GM12891 (cell line): ENCODE results near the gene MGP.

Source experiments
- DNase-seq: peaks from one replicate; pipeline ENCODE4 v3.0.0; 2011; ENCODE audit warnings: low spot score; ENCODE audit not compliant: insufficient read length
- FAIRE-seq: peaks from 2 replicates; lab custom pipeline; 2011; peaks lifted over from hg19 to GRCh38; lab: Jason Lieb, UNC
- PAX5 ChIP-seq: IDR thresholded peaks from 2 replicates; pipeline ENCODE4 v1.6.1; 2011; ENCODE audit warnings: low read length, moderate library complexity, mild to moderate bottlenecking; ENCODE audit not compliant: insufficient read depth, severe bottlenecking
- POLR2A ChIP-seq: IDR thresholded peaks from 2 replicates; pipeline ENCODE4 v1.6.1; 2011; ENCODE audit warnings: low read depth, low read length, control low read depth
- POLR2AphosphoS5 ChIP-seq: IDR thresholded peaks from 2 replicates; pipeline ENCODE4 v1.6.1; 2011; ENCODE audit warnings: low read depth, low read length, control low read depth
- POU2F2 ChIP-seq: IDR thresholded peaks from 2 replicates; pipeline ENCODE4 v1.6.1; 2011; ENCODE audit warnings: low read depth, mild to moderate bottlenecking, control low read depth, low read length, moderate library complexity
- SPI1 ChIP-seq: IDR thresholded peaks from 2 replicates; pipeline ENCODE4 v1.6.1; 2011; ENCODE audit warnings: low read depth, low read length, control low read depth
- TAF1 ChIP-seq: IDR thresholded peaks from 2 replicates; pipeline ENCODE4 v1.6.1; 2011; ENCODE audit warnings: low read depth, low read length, control low read depth

The MGP gene

DNA sequence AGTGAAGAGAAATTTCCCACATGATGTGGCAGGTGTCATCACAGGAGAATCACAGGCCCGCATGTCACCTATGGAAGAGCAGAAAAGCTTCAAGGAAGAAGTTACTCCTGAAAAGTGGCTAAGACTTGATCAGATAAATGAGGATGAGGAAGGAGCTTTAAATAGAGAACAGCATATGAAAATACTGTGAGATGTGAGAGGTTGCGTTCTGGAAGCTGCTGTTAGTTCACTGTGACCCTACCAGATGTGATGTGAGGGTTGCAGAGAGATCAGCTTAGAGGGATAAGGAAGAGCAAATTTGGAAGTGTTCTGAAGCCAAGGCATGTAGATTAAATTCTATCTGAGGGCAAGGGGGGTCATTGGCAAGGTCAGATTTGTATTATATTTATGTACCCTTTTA lies 35.6 kb upstream of the MGP start:
- DNase-seq: no peak
- no peak for FAIRE-seq
- TF ChIP-seq TAF1: no peak
- TF ChIP-seq PAX5: no peak
- TF ChIP-seq POLR2AphosphoS5: no peak
- TF ChIP-seq SPI1: no peak
- TF ChIP-seq POLR2A: no peak
- TF ChIP-seq POU2F2: no peak

DNA sequence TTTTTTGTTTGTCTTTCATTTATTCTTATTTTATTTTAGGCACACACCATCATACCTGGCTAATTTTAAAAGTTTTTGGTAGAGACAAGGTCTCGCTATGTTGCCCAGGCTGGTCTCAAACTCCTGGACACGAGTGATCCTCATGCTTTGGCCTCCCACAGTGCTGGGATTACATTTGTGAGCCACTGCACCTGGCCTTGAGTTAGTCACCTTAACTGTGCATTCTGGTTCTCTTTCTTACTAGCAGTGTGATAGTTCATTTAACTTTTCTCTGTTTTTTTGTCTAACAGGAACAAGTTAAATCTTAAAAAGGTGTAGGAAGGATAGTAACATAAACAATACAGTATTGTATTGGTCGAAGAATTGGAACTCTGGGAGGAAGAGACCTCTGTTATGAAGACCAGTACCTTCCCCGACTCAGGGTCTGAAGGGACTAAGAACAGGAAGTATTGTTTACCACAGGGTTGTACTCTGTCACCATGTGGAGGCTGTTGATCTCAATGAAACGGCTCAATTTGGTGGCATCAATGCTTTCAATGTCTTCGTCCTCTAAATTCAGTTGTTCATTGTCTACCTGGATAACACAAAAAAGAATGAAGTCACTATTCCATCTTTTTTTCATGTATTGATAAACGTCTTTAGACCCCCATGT lies 34.9 kb upstream of the MGP start:
- no peak for TF ChIP-seq PAX5
- no peak for TF ChIP-seq SPI1
- no peak for TF ChIP-seq TAF1
- TF ChIP-seq POU2F2: no peak
- no peak for TF ChIP-seq POLR2AphosphoS5
- TF ChIP-seq POLR2A: no peak
- DNase-seq (no peak), FAIRE-seq (peak; percentile 63)

DNA sequence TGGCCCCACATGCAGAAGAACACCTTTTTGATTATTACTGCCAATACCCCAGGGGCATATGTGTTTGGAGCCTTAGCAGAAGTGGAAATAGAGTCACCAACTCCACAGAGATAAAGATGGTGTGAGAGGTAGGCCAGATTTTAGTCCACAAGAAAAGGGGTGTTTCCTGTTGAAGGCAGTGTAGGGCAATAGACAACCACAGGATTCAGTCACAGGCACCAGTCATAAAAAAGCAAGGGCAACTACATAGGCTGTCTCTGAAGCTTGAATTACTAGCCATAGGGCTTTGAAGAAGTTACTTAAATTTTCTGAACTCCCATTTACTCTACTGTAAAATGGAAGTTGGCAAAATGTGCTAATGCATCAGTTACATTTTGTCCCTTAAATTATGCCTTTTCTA lies 33.8 kb upstream of the MGP start:
- FAIRE-seq (no peak), DNase-seq (no peak)
- TF ChIP-seq POLR2A (no peak), TAF1 (no peak), PAX5 (no peak), SPI1 (no peak), POLR2AphosphoS5 (no peak), POU2F2 (no peak)

DNA sequence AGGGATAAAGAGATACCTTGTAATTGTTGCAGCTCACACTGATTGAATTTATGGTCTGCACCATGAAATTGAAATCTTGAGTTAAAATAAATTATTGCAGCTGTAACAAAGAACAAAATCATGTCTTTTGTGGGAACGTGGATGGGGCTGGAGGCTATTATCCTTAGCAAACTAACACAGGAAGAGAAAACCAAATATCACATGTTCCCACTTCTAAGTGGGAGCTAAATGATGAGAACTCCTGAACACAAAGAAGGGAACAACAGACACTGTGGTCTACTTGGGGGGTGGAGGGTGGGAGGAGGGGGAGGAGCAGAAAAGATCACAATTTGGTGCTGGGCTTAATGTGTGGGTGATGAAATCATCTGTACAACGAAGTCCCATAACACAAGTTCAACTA lies 30.1 kb upstream of the MGP start:
- TF ChIP-seq PAX5 (no peak), POU2F2 (no peak), POLR2AphosphoS5 (no peak), SPI1 (no peak), POLR2A (no peak), TAF1 (no peak)
- no peak for DNase-seq
- FAIRE-seq: no peak

DNA sequence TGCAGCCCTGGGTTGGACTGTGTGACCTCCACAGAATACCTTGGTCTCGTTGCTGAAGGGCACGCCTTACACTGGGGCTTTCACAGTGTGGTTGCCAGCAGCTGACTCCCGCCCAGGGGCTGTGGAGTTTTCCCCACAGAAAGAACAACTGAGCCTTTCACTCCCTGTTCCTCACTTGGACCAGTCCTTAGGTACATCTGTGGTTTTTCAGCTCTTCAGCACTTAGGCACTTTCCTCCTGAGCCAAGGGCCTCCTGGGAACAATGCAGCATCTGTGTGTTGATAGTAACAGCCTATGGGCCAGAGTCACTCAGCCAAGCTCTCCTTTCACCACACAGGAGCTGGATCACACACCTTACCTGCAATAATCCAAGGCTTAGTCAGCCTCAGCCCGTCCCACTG lies 27.7 kb upstream of the MGP start:
- TF ChIP-seq TAF1: no peak
- no peak for TF ChIP-seq PAX5
- TF ChIP-seq POU2F2: no peak
- TF ChIP-seq SPI1: no peak
- no peak for TF ChIP-seq POLR2A
- DNase-seq (no peak), FAIRE-seq (no peak)

DNA sequence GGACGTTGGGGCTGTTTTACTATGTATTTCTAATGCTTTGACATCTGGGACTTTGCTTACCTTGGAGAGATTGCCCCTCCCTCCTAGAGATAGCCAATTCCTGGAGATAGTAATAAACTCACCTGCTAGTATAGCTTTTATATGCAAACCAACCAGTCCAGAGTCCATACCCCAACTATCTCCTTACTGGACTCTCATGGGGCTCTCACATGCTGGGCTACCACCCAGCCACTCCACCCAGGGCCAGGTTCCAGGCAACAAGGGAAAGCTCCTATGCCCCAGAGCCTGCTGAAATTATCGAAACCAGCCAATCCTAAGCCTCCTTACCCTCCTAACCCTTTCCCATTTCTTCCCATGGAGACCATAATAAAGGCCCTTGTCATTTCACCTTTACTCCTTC lies 25.5 kb upstream of the MGP start:
- TF ChIP-seq POU2F2: no peak
- no peak for TF ChIP-seq POLR2AphosphoS5
- TF ChIP-seq POLR2A: no peak
- TF ChIP-seq TAF1: no peak
- TF ChIP-seq PAX5: no peak
- TF ChIP-seq SPI1: no peak
- no peak for FAIRE-seq
- DNase-seq: no peak

DNA sequence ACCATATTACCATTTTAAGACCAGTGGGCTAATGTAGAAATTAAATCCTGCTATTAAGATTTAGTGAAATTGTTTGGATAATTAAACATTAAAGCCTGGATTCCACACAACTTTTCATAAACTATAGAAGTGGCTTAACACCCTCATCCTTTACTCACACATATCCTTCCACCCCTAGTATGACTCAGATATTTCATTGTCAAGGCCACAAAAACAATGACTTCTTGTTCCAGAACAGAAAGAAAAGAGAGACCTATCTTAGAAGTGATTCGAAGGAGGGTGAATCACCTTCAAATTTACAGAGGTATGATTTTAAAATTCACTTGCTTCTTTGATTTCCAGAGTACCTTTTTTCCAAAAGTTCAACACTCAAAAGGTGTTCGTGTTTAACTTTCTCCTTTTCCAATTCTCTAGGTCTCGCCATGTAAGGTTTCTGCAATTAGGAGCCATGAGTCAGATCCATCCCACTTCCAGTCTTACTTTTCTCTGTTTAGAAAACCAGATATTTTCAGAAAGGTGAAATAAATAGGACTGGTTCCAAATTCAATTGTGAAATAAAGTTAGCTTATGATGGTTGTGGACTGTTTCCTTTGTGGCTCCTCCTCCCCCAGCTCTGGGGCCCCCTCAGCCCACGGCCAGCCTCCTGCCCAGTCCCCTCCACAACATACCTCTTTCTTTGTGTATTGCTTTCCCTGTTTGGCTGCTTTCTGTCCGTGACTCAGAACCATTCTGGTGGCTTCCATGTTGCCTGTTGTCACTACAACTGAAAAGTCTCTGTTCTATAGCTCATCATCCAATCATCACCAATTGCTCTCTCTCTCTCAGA lies 24.6 kb upstream of the MGP start:
- no peak for DNase-seq
- TF ChIP-seq TAF1 (no peak), POLR2AphosphoS5 (no peak), POLR2A (no peak), POU2F2 (no peak), PAX5 (no peak), SPI1 (no peak)
- FAIRE-seq: no peak

DNA sequence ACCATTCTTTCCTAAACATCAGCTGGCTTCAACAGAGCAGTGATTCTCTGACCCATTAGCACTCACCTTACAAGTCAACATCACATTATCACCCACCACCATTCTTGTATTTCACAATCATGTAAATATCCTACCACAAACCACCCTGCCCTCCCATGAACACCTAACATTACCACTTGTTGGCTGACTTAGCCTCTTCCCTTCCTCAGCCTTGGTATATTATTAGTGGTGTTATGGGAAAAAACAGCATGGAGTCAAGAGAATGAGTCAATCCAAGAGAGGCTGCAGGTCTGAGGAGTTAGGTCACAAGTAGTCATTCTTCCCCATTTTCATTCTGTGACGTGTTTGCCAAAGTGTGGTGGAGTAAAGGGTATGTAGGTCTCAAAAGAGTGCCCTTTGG lies 22.3 kb upstream of the MGP start:
- no peak for FAIRE-seq
- no peak for DNase-seq
- TF ChIP-seq POLR2AphosphoS5: no peak
- no peak for TF ChIP-seq TAF1
- TF ChIP-seq SPI1: no peak
- TF ChIP-seq POU2F2: no peak
- TF ChIP-seq POLR2A: no peak
- no peak for TF ChIP-seq PAX5

DNA sequence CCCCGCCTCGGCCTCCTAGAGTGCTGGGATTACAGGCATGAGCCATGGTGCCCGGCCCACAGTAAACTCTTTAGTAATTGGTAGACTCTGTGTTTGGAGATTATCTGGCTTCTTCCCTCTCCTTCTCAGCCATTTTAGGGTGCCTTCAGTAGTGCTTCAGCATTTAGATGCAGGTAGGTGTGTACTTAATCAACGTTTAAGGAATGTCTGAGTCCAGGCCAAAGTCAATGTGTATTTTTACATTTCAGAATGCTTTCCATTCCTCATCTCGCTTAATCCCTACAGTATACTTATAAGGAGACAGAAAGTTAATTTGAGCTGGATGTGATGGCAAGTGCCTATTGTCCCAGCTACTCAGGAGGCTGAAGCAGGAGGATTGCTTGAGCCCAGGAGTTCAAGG lies 20.5 kb upstream of the MGP start:
- FAIRE-seq: no peak
- DNase-seq: no peak
- TF ChIP-seq TAF1: no peak
- TF ChIP-seq SPI1: no peak
